Measurements from ENCODE around the gene MCRIP1.
A peak's percentile ranks its signal among the peaks of the same experiment; 100 is the strongest.

MCRIP1 gene

DNA sequence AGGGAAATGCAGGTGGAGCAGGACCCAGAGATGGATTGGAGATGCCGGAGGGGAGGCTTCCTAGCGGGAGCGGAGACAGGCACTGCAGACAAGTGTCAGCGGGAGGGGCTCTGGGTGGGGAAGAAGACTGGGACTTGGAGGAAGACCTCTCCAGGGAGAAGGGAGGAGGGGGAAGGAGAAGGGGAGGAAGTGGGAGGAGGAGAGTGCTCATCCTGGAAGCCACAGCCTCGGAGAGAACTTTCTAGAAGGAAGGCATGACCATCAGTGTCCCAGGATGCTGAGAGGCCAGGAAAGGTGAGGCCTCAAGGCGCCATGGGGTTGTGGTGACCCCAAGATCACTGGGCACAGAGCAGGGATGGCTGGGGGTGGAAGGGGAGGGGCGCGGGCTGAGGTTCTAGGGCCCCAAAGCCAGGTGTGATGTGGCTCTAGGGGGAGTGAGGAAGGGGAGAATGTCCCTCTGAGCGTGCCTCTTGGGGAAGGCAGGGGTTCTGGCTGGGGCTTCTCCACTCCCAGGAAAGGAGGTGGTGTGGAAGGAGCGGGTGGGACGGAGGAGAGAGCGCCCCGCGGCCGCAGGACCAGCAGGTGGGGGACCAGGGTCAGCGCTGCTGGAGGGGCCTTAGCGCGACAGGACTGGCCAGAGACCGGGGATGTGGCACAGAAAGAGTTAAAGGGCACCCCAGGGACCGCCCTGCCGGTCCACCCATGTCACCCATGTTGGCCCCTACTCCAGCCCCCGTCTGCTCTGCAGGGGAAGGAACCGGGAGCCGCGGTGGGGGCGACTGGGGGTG is 30.0 kb downstream of the MCRIP1 start:
- DNase-seq: no peak

DNA sequence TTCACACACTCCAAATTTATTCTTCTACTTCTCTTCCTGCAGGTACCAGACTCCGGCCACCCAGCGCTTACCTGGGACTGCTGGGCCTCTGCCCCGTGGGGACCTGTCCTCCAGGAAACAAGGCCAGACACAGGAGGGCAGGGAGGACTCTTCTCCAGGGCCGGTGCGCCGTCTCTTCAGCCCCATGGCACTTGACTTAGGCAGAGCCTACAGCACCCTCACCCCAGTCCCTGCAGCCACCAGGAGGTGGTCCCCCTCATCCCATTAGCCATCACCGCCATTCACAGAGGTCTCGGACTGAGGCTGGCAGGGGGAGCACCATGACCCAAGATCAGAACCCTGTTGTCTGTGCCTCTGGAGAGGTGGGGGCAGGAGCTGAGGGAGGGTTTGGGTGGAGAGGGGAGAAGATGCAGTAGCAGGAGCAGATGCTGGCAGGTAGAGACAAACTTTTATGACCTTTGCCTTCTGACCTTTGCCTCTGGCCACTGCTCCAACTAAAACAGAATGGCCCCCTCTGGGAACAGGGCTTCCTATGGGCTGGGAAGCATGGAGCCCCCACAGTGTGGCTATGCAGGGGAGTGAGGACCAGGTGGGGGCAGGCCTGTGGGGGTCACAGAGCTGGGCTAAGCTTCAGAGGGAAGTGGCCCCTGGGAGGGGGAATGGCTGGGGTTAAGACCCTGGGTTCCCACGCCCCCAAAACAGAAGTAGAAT is 30.9 kb downstream of the MCRIP1 start:
- DNase-seq: no peak

DNA sequence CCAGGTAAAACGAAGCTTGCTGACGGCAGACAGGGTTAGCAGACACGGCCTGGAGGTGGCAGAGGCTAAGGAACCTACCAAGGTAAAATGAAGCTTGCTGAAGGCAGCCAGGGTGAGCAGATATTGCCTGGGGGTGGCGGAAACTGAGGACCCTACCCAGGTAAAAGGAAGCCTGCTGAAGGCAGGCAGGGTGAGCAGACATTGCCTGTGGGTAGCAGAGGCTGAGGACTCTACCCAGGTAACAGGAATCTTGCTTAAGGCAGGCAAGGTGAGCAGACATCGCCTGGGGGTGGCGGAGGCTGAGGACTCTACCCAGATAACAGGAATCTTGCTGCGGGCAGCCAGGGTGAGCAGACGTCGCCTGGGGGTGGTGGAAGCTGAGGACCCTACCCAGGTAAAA is 31.8 kb downstream of the MCRIP1 start:
- DNase-seq: no peak

- peak; percentile 8 for DNase-seq
Observed at GRCh38 chr17:81794509-81794908, 38.6 kb downstream of the MCRIP1 start.

- DNase-seq: no peak
Observed at GRCh38 chr17:81794074-81794476, 39.0 kb downstream of the MCRIP1 start.

GRCh38 chr17:81792675-81793615 is 40.1 kb downstream of the MCRIP1 start:
- no peak for DNase-seq
